Stimulated activated CD8-positive, alpha-beta memory T cell treated with anti-CD3 and anti-CD28 coated beads, Interleukin-4, amount 100 ng/mL, for 4 hours (primary cell): Measurements from ENCODE around the gene ADRB2.
"Not testable (repeated sequence)": the region's sequence is repeated elsewhere in the genome, so short reads cannot be mapped to it uniquely, and the experiment has no call there.

Source experiments
- DNase-seq, 2 donors: peaks; one replicate each; pipeline ENCODE4 v3.0.0-alpha.2; 2020; ENCODE audit warnings: low read depth in 2 of 2, low spot score in 1 of 2

ADRB2 gene

DNA sequence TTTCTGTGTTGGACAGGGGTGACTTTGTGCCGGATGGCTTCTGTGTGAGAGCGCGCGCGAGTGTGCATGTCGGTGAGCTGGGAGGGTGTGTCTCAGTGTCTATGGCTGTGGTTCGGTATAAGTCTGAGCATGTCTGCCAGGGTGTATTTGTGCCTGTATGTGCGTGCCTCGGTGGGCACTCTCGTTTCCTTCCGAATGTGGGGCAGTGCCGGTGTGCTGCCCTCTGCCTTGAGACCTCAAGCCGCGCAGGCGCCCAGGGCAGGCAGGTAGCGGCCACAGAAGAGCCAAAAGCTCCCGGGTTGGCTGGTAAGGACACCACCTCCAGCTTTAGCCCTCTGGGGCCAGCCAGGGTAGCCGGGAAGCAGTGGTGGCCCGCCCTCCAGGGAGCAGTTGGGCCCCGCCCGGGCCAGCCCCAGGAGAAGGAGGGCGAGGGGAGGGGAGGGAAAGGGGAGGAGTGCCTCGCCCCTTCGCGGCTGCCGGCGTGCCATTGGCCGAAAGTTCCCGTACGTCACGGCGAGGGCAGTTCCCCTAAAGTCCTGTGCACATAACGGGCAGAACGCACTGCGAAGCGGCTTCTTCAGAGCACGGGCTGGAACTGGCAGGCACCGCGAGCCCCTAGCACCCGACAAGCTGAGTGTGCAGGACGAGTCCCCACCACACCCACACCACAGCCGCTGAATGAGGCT is at the start of gene ADRB2:
TSS of gene ADRB2 (plus strand) at position 559 of the 686 bp plus-strand sequence. CDS start 221 bp downstream, outside the sequence.
- peak; percentile 69 to 83 for DNase-seq

DNA sequence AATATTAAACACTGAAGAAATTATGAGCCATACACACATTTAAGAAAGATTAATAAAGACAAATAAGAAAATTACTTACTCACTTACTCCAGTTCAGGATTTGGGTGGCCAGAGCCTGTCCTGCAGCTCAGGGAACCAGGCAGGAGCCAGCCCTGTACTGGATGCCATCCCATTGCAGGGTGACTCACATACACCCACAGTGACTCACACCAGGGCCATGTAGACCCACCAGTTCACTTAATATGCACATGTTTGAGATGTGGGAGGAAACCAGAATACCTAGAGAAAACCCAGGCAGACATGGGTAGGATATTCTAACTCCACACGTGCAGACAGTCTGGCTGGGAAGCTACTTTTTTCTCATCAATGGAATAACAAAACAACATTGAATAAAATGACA is 49.6 kb upstream of the ADRB2 start:
- peak in 1 of 2 donors; percentile 4 for DNase-seq

DNA sequence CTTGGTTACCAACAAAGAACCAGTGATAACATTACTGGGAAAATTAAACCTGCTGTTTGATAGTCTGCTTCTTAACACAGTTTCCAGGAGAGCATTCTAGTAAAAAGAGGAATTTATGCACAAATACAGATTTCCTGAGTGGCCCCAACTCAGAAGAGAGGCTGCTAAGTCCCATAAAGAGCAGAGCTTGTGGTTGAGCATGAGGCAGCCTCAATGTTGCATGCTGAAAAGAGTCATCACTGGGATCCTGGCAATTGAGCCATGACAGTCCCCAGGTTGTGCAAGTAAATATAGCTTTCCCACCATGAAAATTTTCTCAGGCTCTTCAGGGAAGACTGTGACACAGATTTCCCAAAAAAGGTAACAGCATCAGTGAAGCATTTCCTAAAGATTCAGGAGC is 47.5 kb upstream of the ADRB2 start:
- DNase-seq = no peak

DNA sequence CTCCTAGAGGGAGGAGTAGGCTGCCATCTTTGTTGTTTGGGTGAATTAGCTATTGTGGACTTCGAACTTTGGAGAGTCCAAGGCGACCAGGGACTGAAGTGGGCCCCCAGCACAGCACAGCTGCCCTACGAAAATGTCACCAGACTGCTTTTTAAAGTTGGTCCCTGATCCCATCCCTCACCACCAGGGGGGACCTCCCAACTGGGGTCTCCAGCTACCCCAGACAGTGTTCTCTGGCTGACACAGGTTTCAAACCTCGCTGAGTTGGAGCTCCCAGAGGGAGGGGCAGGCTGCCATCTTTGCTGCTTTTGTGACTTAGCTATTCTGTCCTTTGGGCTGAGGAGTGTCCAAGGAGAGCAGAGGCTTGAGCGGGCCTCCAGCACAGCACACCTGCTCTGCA is 45.7 kb upstream of the ADRB2 start:
- no peak for DNase-seq

DNA sequence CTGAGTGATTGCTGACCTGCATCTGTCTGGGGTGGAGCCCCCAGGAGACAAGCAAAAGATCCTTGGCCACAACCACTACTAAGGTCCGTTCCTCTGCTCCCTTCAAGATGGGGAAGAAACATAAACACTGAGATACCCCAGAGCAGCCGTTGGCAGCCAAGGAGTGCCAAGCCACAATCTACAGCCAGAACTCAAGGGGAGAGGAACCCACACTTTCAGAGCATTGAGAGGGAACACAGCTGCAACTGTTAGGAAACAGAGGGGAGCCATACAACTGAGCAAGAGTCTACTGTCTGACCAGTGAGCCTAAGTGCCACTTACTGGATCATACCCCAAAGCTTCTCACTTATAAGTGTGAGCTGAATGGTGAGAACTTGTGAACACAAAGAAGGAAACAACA is 44.6 kb upstream of the ADRB2 start:
- no peak for DNase-seq

DNA sequence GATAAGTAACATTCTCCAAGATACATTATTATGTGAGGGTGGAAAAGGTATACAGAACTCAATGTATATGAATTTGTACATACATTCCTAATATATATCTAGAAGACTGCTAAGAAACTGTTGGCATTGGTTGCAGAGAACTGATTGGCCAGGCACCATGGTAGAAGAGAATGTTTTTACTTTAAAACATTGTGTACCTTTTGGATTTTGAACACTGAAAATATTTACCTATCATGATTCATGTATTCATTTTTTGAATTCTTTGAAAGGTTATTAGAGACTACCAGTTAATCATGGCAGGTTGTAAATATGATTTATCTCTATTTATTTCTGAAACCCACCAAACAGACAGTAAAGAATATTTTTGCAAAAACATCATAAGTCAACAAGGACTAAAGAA is 41.2 kb upstream of the ADRB2 start:
- no peak for DNase-seq

DNA sequence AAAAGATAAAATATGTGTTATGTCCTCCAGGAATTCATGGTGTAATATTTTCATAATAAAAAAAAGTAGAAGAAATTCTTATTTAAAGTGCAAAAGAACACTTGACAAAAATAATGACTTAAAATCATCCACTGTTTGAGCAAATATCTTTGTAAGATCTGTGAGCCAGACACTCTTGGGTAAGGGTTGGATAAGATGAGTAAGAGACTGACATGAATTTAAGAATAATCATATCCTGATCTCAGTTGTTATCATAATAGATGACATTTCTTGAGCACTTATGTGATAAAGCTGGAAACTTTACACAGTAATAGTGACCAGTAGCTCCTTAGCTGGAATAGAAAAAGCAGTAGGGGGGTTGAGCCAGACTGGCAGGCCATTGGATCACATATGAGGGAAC is 40.0 kb upstream of the ADRB2 start:
- no peak for DNase-seq

DNA sequence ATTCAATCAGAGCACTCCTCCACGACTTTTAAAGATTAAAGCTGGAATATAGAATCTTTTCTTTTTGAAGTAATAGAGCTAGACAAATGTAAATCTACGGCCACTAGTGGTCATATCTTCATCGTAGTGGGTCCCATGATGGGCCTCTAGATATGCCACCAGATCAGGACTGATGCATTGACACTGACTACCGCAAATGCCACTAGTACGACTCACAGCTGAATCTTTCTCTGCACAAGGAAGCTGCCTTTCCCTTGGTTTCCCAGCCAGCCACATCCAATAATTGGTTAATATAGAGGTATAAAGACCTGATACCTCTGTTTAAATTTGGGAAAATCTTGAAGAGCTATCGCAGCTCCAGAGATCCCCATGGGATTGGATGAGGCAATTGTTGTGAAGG is 37.8 kb upstream of the ADRB2 start:
- DNase-seq = no peak

DNA sequence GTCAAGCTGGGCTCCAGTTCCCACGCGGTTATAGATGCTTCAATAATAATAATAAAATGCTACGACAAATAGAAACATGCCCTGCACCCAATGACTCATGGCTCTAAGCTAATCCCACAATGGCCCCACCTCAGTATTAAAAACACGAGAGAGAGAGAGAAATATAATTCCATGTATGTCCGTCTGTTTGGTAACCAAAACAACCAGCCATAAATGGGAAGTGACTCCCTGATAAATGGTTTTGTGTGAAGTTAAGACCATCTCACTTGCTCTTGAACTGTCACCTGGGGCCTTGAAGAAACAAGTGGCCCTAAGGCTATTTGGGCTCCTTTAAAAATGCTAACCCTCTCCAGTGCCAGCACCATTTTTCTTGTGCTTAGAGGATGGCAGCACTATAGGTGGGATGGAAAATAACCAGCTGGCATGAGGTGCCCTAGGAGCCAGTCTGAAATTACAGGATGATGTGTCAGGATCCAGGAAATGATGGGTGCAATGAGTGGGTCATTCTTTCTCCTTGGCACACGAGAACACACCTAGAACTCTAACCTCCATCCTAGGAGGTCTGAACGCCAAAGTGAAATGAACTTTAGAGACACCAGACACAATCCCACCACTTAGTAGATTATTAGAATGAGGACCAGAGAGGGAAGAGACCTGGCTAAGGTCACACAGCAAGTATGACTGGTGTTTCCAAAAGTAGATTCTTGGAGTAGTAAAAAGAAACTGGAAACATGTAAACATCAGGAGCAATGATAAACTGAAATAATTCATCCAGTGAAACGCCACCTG is 35.7 kb upstream of the ADRB2 start:
- no peak for DNase-seq

DNA sequence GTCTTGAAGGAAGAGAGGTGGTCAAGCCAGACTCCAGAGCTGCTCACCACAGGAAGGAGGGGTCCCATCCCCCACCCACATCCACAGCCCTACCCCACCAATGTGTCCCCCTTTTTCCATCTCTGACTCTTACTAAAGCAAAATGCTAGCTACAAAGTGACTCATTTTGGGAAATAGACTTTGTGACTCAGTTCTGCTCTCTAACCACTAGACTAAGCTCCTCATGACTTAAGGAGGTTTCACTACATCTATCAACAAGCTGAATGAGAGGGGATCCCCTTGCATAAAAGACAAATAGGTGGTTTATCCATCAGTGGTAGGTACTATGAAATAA is 35.1 kb upstream of the ADRB2 start:
- DNase-seq = no peak

DNA sequence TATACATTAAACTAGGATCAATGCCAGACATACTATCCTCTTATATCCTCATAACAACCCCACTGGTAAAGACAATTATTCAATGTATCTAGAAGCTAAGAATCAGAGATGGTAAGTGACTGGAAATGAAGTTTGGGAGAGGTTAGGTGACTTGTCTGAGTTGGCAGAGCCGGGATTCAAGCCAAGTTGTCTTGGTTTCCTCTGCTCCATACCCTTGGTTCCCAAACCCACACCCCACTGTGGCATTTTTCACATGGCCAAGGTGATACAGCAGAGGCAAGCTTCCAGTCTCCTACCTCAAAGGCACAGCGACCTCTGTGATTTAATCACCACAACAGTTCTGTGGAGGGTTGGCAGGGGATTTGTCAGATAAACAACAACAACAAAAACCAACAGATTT is 34.7 kb upstream of the ADRB2 start:
- no peak for DNase-seq

DNA sequence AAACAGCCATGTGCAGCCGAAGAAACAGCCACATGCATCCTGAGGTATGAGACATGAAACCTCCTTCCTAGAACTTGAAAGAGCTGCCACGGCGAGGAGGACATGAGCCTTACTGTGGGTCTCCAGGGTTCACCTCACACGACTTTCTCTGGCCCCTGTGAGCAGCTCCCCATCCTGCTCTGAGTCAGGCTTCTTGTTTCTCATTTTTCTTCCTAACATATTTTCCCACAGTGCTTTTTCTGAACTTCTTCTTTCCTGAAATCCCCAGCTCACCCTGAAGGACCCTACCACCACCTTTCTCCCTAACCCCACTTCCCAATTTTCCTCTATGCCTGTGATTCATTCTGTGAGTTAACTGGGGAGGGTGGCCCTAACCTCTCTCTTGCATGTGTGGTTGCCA is 33.7 kb upstream of the ADRB2 start:
- no peak for DNase-seq

DNA sequence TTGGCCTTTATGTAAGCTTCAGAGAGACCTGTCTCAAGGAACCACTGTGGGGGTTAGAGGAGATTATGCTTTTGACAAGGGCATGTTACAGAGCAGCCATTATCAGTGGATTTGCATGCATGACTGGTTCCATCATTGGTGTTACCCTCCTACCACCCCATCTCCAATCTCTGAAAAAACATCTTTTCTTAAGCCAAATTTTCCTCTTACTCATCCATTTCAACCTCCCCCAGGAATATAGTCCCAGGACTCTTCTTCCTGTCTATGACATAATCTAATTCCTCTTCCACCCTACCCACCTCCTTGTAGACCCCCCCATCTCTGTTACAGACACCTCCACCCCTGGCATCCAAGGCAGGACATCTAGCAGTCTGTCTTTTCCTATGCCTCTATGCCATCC is 33.1 kb upstream of the ADRB2 start:
- DNase-seq = no peak

DNA sequence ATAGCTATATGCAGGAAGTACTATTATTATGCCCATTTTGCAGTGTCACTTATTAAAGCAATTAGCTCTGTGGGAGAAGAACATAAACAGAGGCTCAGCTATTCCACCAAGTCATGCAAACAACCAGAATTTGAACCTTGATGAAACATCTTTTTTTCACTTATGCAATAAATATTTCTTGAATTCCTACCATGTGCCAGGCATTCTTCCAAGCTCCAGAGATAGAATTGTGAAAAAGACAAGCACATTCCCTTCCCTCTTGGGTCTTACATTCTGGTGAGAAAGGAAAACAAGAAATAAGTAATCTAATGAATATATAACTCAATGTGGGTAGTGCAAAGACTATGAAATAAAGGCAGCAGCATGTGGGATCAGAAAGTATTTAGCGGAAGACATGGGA is 32.1 kb upstream of the ADRB2 start:
- no peak for DNase-seq

DNA sequence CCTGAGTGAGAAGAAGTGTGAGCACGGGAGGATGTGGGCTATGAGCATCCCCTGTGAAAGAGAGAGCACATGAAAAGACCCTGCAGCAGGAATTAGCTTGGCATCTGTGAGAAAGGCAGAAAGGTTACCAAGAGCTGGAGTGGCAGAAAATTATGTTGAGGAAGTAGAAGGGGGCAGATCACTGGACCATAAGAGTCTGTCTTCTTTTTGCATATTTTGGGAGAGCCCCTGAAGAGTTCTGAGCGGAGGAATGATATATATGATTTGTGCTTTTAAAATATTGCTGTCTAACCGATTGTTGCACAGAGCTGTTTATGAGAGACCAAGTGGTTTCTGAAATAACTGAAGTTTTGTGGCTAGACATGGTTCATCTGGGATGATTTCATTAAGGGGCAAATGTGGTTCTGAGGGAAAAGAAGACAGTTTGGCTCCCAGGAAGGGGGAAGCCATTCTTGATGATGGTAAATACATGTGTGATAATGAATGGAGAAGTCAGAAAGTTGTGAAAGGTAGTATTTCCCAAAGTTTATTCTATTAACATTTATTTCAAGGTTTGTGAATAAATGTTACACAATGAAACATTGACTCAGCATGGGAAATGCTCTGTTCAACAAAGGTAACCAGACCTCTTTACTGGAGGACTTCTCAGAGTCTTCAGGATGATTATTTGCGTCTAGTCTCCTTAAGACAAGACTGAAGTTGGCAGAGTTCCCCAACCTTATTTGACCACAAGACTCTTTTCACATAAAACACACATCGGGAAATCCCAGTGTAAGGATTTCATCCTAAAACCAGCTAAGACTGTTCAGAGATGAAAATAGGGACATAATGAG is 31.5 kb upstream of the ADRB2 start:
- no peak for DNase-seq

DNA sequence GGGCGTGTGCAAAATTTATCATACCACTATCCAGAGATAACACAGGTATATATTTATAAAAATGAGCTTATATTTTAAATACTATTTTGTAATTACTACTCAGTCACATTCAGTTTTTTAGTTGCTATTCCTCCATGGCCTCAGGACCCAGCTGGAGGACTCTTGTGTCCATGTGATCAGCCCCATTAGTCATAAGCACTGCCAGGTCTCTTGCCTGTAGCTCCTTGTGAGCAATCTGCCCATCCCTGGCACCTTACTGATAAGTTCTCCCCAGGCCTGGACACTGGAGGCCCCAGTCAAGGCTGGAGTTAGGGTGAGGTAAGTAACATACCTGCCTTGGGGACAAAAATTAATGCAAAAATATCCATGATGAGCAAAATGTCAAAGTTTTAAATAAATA is 29.5 kb upstream of the ADRB2 start:
- DNase-seq = no peak

DNA sequence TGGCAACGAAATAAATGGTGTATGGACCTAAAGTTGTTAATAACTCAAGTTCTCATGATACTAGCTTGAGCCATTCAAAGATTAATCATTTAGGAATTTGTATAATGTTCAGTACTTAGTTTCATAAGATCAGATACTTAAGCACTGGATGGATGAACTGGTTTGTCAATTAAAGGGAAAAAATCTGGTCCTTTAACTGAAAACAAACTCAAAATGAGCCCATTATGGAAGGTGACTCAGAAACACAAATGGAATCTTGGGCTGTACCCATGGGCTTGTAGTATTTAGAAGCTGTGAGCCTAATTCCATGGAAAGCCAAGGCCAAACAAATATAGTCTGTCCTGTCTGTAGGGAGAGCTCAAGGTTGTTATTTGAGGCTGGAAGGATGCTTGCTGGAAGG is 27.6 kb upstream of the ADRB2 start:
- no peak for DNase-seq

DNA sequence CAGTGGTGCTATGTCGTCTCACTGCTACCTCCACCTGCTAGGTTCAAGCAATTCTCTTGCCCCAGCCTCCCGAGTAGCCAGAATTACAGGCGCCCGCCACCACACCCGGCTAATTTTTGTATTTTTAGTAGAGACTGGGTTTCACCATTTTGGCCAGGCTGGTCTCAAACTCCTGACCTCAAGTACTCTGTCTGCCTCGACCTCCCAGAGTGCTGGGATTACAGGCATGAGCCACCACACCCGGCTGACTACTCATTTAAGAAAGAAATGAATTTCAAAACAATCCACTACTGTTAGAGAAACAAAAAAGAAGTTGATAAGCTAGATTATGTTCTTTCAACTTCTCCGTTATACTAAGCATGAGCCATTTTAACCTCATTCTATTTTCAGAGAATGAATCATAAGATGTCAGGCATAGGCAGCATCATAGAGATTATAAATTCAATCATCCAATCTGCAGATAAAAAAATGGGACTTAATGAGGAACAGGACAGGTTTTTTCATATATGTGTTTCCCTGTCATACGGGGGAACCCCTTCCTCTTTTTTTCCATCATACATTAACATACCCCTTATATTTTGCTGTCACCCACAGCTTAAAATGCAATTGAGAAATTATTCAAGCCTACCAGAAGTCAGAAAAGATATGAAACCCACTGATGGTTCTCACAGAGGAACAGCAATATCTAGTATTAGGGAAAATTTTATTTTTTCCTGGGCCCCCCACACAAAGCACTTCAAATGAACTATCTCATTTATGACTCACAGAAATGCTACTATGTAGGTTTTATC is 26.5 kb upstream of the ADRB2 start:
- no peak for DNase-seq

DNA sequence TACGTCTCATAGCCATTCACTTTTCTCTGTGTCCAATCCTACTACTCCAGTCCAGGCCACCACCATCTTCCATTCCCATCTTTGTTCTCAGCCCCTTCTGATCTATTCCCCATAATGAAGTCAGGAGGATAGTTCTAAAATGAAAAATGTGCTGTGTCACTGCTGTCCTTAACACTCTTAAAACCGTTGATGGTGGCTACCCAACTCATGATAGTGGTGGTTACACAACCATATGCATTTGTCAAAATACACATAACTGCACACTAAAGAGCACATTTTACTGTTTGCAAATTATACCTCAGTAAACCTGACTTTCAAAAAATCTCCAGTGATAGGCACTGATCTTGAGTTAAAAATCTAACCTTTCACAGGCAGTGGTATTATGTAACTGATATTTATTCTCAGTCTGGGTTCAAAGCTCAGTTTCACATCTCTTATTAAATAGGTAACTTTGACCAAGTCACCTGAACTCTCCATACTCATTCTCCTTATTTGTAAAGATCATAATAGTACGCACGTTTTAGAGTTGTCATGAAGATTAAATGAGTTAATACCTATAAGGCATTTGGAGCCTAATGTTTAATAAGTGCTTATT is 24.6 kb upstream of the ADRB2 start:
- DNase-seq = no peak

DNA sequence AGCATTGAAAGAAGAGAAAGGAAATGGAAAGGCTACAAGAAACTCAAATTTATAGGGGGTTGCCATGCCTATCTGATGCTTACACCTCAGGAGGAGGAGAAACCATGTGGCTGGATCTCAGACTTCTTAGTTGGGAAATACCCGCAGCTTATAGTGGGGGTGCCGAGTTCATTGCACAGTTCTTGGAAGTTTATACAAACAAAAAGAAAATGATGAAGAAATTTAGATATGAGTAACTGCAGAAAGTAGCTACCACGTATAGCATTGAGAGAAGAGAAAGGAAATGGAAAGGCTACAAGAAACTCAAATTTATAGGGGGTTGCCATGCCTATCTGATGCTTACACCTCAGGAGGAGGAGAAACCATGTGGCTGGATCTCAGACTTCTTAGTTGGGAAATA is 23.0 kb upstream of the ADRB2 start:
- not testable (repeated sequence) for DNase-seq

DNA sequence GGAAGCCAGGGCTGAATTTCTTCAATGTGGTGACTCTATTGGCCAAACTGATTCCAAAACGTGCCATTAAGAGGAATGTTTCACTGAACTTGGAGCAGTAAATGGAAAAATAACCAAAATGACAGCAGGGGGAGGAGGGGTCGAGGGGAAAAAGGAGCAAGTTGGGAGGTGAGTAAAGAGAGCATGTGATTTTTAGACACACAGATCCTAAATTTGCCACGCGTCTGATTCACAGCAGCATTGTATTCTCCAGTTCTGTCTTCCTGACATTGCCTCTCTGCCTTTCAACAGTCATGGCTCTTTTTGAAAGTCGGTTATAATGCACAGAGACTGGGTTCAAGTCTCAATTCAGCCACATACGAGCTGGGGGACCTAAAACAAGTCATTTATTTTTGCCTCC is 22.0 kb upstream of the ADRB2 start:
- DNase-seq = no peak
